Gastrocnemius medialis (tissue), 4 donors: ENCODE results near the gene RNF212B. TPM values are rescaled to one million over a fixed set of nuclear protein-coding genes. Genes with fewer than 3 reads are reported as not detected.
A peak's percentile ranks its signal among the peaks of the same experiment; 100 is the strongest.

Experiments
- ATAC-seq, 2 donors: fragments of 150-250 bp; one replicate each; pipeline ENCODE4 v1.9.1; 2016
- DNase-seq, 2 donors: peaks; one replicate each; pipeline ENCODE4 v3.0.0-alpha.2; 2019
- H3K27ac ChIP-seq, 4 donors: fragments of 200-600 bp; sonication (generic); 1 replicate in 1 of 4; 2 replicates in 3 of 4; pipeline ENCODE4 v1.5.1; 2016 to 2018; ENCODE audit warnings: mild to moderate bottlenecking in 2 of 4, moderate library complexity in 1 of 4
- H3K27me3 ChIP-seq, 3 donors: fragments of 200-600 bp; sonication (generic) in 2 of 3; 1 replicate in 1 of 3; 2 replicates in 2 of 3; pipeline versions ENCODE4 v1.5.1 to v1.6.0; 2016 to 2019; ENCODE audit warnings: mild to moderate bottlenecking in 1 of 3, moderate library complexity in 1 of 3
- H3K36me3 ChIP-seq, 2 donors: fragments of 200-600 bp; sonication (generic) in 1 of 2; one replicate each; pipeline ENCODE4 v1.5.1; 2017 to 2018
- H3K4me1 ChIP-seq, 2 donors: fragments of 200-600 bp; sonication (generic) in 1 of 2; one replicate each; pipeline ENCODE4 v1.5.1; 2016 to 2017; ENCODE audit warnings: mild to moderate bottlenecking in 2 of 2
- H3K4me3 ChIP-seq, 4 donors: fragments of 200-600 bp; sonication (generic) in 3 of 4; 1 replicate in 1 of 4; 2 replicates in 3 of 4; pipeline ENCODE4 v1.5.1; 2016 to 2019; ENCODE audit warnings: mild to moderate bottlenecking in 2 of 4
- H3K9me3 ChIP-seq, 3 donors: fragments of 200-600 bp; sonication (generic) in 2 of 3; 1 replicate in 1 of 3; 2 replicates in 2 of 3; pipeline ENCODE4 v1.5.1; 2016 to 2019
- CTCF ChIP-seq, 5 experiments: fragments of 450-650 bp in 3 of 5; fragments of 200-600 bp in 2 of 5; sonication (generic) in 2 of 5; IDR thresholded peaks in 4 of 5; conservative IDR thresholded peaks in 1 of 5; 1 replicate in 4 of 5; 2 replicates in 1 of 5; pipeline ENCODE4 v1.5.1; 2016 to 2019; ENCODE audit warnings: antibody characterized with exemption in 5 of 5, mild to moderate bottlenecking in 3 of 5, moderate library complexity in 3 of 5
- POLR2A ChIP-seq, 2 donors: fragments of 450-650 bp; IDR thresholded peaks; one replicate each; pipeline ENCODE4 v1.6.1; 2017; ENCODE audit warnings: antibody characterized with exemption in 2 of 2, mild to moderate bottlenecking in 2 of 2, moderate library complexity in 2 of 2
- in situ Hi-C, 4 donors: fragments of 200-750 bp; cut with MboI; loops; one replicate each; pipeline versions ENCODE4 v1.15.0 to v1.8.0; 2017; ENCODE audit warnings: low sequenced_read_pairs in 4 of 4
- intact Hi-C: fragments of 100-400 bp; cut with DNase I; formaldehyde crosslinking; loops from one replicate; pipeline ENCODE4 v1.15.1; 2023; ENCODE audit warnings: low total_unique reads
- total RNA-seq, 4 donors: library from RNA; depleted of rRNA; stranded (reverse); fragments of >200 nt; gene quantifications; one replicate each; pipeline versions ENCODE4 v1.1.0 to v1.2.3, GENCODE V29; 2016

Gene RNF212B
- total RNA-seq, 4 donors from 2014 or later = not detected

GRCh38 chr14:23308721-23309445 is 71.1 kb downstream of the RNF212B start:
- H3K4me3 ChIP-seq = no peak overlapping the region
- peaks cover 19 to 20% of the 10 kb centered on the region in 2 donors for H3K4me1 ChIP-seq
- DNase-seq (no peak), ATAC-seq (no peak)
- no peaks in the 10 kb centered on the region for H3K9me3 ChIP-seq
- H3K27me3 ChIP-seq = no peaks in the 10 kb centered on the region
- intact Hi-C loops = loop anchor here (10.0 kb wide), 1 partner anchor 714 kb away; the partner anchor contains the start of gene ABHD4
- no peak for TF ChIP-seq CTCF (IDR thresholded peaks at IDR 0.05 in 4 of 5, conservative IDR thresholded peaks at IDR 0.05 in 1 of 5)
- no peak for TF ChIP-seq POLR2A (IDR thresholded peaks at IDR 0.05)
- no peak overlapping the region for H3K27ac ChIP-seq
- peaks cover 0 to 26% of the 10 kb centered on the region in 2 donors for H3K36me3 ChIP-seq
- in situ Hi-C loops = loop anchor here in 2 of 4 donors (25.0 kb wide), 3 partner anchors 722 to 1128 kb away; partner anchors contain the start of genes ABHD4 (in 1 of the 2), CBLN3 (in 1 of the 2), DAD1 (in 1 of the 2) and EMC9 (in 1 of the 2)

GRCh38 chr14:23310546-23310945 is 72.8 kb downstream of the RNF212B start:
- Histone ChIP-seq H3K4me3 (no peak overlapping the region), H3K9me3 (no peaks in the 10 kb centered on the region), H3K27me3 (no peaks in the 10 kb centered on the region), H3K27ac (no peak overlapping the region), H3K36me3 (peaks cover 0 to 26% of the 10 kb centered on the region in 2 donors), H3K4me1 (peaks cover 18 to 19% of the 10 kb centered on the region in 2 donors)
- in situ Hi-C loops = loop anchor here in 2 of 4 donors (25.0 kb wide), 3 partner anchors 723 to 1127 kb away; partner anchors contain the start of genes ABHD4 (in 1 of the 2), CBLN3 (in 1 of the 2), DAD1 (in 1 of the 2) and EMC9 (in 1 of the 2)
- intact Hi-C loops = no loop called here
- no peak for DNase-seq
- ATAC-seq = no peak
- TF ChIP-seq POLR2A (IDR thresholded peaks at IDR 0.05) = no peak
- no peak for TF ChIP-seq CTCF (IDR thresholded peaks at IDR 0.05 in 4 of 5, conservative IDR thresholded peaks at IDR 0.05 in 1 of 5)

GRCh38 chr14:23316300-23316699 is 78.6 kb downstream of the RNF212B start:
- TF ChIP-seq CTCF (IDR thresholded peaks at IDR 0.05 in 4 of 5, conservative IDR thresholded peaks at IDR 0.05 in 1 of 5) (no peak), POLR2A (IDR thresholded peaks at IDR 0.05) (no peak)
- in situ Hi-C loops (loop anchor here in 2 of 4 donors (25.0 kb wide), 3 partner anchors 729 to 1121 kb away; partner anchors contain the start of genes ABHD4 (in 1 of the 2), CBLN3 (in 1 of the 2), DAD1 (in 1 of the 2) and EMC9 (in 1 of the 2)), intact Hi-C loops (no loop called here)
- Histone ChIP-seq H3K9me3 (no peaks in the 10 kb centered on the region), H3K4me3 (no peak overlapping the region), H3K4me1 (peaks cover 0 to 7% of the 10 kb centered on the region in 2 donors), H3K36me3 (peaks cover 0 to under 1% of the 10 kb centered on the region in 2 donors), H3K27me3 (no peaks in the 10 kb centered on the region), H3K27ac (no peak overlapping the region)
- no peak for DNase-seq
- no peak for ATAC-seq

- intact Hi-C loops (loop anchor here (1.0 to 10.0 kb wide), 3 partner anchors 14 to 555 kb away; partner anchors contain the start of genes BCL2L2, OXA1L and THTPA), in situ Hi-C loops (loop anchor here in 3 of 4 donors (10.0 to 25.0 kb wide), 7 partner anchors 145 to 1117 kb away; partner anchors contain the start of genes NGDN (in 2 of the 3), ABHD4 (in 1 of the 3), AP1G2 (in 1 of the 3) and CBLN3 (in 1 of the 3))
- no peak for TF ChIP-seq CTCF (IDR thresholded peaks at IDR 0.05 in 4 of 5, conservative IDR thresholded peaks at IDR 0.05 in 1 of 5)
- TF ChIP-seq POLR2A (IDR thresholded peaks at IDR 0.05) = no peak
- Histone ChIP-seq H3K36me3 (peaks cover 0 to 25% of the 10 kb centered on the region in 2 donors), H3K27me3 (no peaks in the 10 kb centered on the region), H3K9me3 (no peaks in the 10 kb centered on the region), H3K4me3 (peak overlapping the region; percentile 54 to 60 (median 56)), H3K27ac (peak overlapping the region; percentile 93 to 98 (median 97)), H3K4me1 (peaks cover 13 to 25% of the 10 kb centered on the region in 2 donors)
- no peak for DNase-seq
- no peak for ATAC-seq
Measured at GRCh38 chr14:23319746-23320583, 82.2 kb downstream of the RNF212B start.
